H1 (cell line): ENCODE results near the gene CNGB1. TPM values are rescaled to one million over a fixed set of nuclear protein-coding genes. Genes with fewer than 3 reads are reported as not detected.

ENCODE experiments used
- CTCF ChIA-PET: fragments of 300-600 bp; sonication (Branson Sonifier 250); formaldehyde crosslinking; loops from one replicate; lab custom pipeline; 2021; ENCODE audit not compliant: partially characterized antibody; lab: Charles Lee
- POLR2A ChIA-PET: fragments of 300-600 bp; sonication (Branson Sonifier 250); formaldehyde crosslinking; loops from one replicate; lab custom pipeline; 2021; ENCODE audit warnings: inconsistent platforms; ENCODE audit not compliant: partially characterized antibody; lab: Charles Lee
- DNase-seq, 2 experiments: peaks; one replicate each; pipeline versions ENCODE4 v3.0.0 to v3.0.0-alpha.2; 2010 to 2022; ENCODE audit warnings: low spot score in 2 of 2, low read depth in 1 of 2, mixed read lengths in 1 of 2
- FAIRE-seq: peaks from 2 replicates; lab custom pipeline; 2011; peaks lifted over from hg19 to GRCh38; lab: Jason Lieb, UNC
- H2AFZ ChIP-seq: 2 replicates; pipeline ENCODE4 v1.8.1; 2012; ENCODE audit warnings: low read length, inconsistent platforms
- H2AK5ac ChIP-seq: 2 replicates; pipeline ENCODE4 v1.6.1; 2013; ENCODE audit warnings: low read depth, low read length
- H2BK120ac ChIP-seq: replicated peaks from 2 replicates; pipeline ENCODE3; 2013; ENCODE audit warnings: low read depth, low read length, inconsistent platforms
- H2BK12ac ChIP-seq: 2 replicates; pipeline ENCODE4 v1.6.1; 2013; ENCODE audit warnings: low read depth, low read length
- H2BK15ac ChIP-seq: 2 replicates; pipeline ENCODE4 v1.6.1; 2013; ENCODE audit warnings: low read length
- H2BK20ac ChIP-seq: 2 replicates; pipeline ENCODE4 v1.6.1; 2013; ENCODE audit warnings: low read length
- H2BK5ac ChIP-seq: 2 replicates; pipeline ENCODE4 v1.6.1; 2013; ENCODE audit warnings: low read depth, low read length
- H3K14ac ChIP-seq: 2 replicates; pipeline ENCODE4 v1.6.1; 2013; ENCODE audit warnings: inconsistent platforms; ENCODE audit not compliant: insufficient read length
- H3K18ac ChIP-seq: 2 replicates; pipeline ENCODE4 v1.6.1; 2013; ENCODE audit warnings: low read length; ENCODE audit errors: extremely low read depth
- H3K23ac ChIP-seq: 2 replicates; pipeline ENCODE4 v1.6.1; 2013; ENCODE audit warnings: inconsistent platforms; ENCODE audit not compliant: insufficient read length
- H3K23me2 ChIP-seq: 2 replicates; pipeline ENCODE4 v1.6.1; 2013; ENCODE audit warnings: low read depth, low read length
- H3K27ac ChIP-seq: 2 replicates; pipeline ENCODE4 v1.6.1; 2011; ENCODE audit warnings: low read depth, low read length, inconsistent platforms
- H3K27me3 ChIP-seq, 4 experiments: replicated peaks in 1 of 4; 1 replicate in 1 of 4; 2 replicates in 3 of 4; pipeline versions ENCODE4 v1.6.1 to v1.8.1; 2011 to 2013; ENCODE audit warnings: low read length in 3 of 4, mild to moderate bottlenecking in 3 of 4, inconsistent platforms in 2 of 4, mixed read lengths in 2 of 4, moderate library complexity in 1 of 4; ENCODE audit not compliant: control insufficient read depth in 3 of 4, insufficient read depth in 3 of 4; ENCODE audit errors: extremely low read depth in 1 of 4
- H3K36me3 ChIP-seq, 4 experiments: 2 replicates each; pipeline versions ENCODE4 v1.6.1 to v1.8.1; 2011 to 2013; ENCODE audit warnings: mild to moderate bottlenecking in 4 of 4, low read length in 3 of 4, moderate library complexity in 2 of 4, control low read depth in 1 of 4, inconsistent platforms in 1 of 4; ENCODE audit not compliant: insufficient read depth in 4 of 4, control insufficient read depth in 2 of 4
- H3K4ac ChIP-seq: replicated peaks from 2 replicates; pipeline ENCODE3; 2013; ENCODE audit warnings: low read length, low read depth, mixed read lengths, inconsistent platforms; ENCODE audit not compliant: insufficient read length
- H3K4me1 ChIP-seq, 4 experiments: replicated peaks in 1 of 4; 1 replicate in 1 of 4; 2 replicates in 3 of 4; pipeline versions ENCODE4 v1.6.1 to v1.8.1; 2011 to 2013; ENCODE audit warnings: low read length in 3 of 4, inconsistent platforms in 2 of 4, mixed read lengths in 1 of 4; ENCODE audit not compliant: insufficient read depth in 4 of 4, control insufficient read depth in 3 of 4
- H3K4me2 ChIP-seq, 2 experiments: 2 replicates each; pipeline versions ENCODE4 v1.6.1 to v1.8.1; 2011 to 2013; ENCODE audit warnings: low read depth in 2 of 2, low read length in 2 of 2, control low read depth in 1 of 2, inconsistent platforms in 1 of 2, mild to moderate bottlenecking in 1 of 2; ENCODE audit not compliant: insufficient read depth in 1 of 2
- H3K4me3 ChIP-seq, 4 experiments: fragments of 200-600, 300-600 bp in 1 of 4; sonication (generic), shearing (Covaris generic), sonication (Bioruptor Twin) in 1 of 4; 2 replicates each; pipeline versions ENCODE4 v1.5.1 to v1.8.1; 2011 to 2016; ENCODE audit warnings: low read length in 4 of 4, low read depth in 3 of 4, control low read depth in 2 of 4, inconsistent platforms in 2 of 4, mild to moderate bottlenecking in 2 of 4, mixed read lengths in 1 of 4, moderate library complexity in 1 of 4; ENCODE audit not compliant: insufficient read depth in 2 of 4; ENCODE audit errors: extremely low read depth in 1 of 4
- H3K56ac ChIP-seq: replicated peaks from 2 replicates; pipeline ENCODE3; 2013; ENCODE audit warnings: low read depth, mild to moderate bottlenecking, mixed read lengths, low read length, inconsistent platforms; ENCODE audit not compliant: insufficient read length
- H3K79me1 ChIP-seq: 2 replicates; pipeline ENCODE4 v1.6.1; 2013; ENCODE audit warnings: low read depth, low read length, control low read depth
- H3K79me2 ChIP-seq, 2 experiments: 2 replicates each; pipeline versions ENCODE4 v1.6.1 to v1.8.1; 2012 to 2013; ENCODE audit warnings: low read length in 2 of 2, mild to moderate bottlenecking in 2 of 2, inconsistent platforms in 1 of 2; ENCODE audit not compliant: insufficient read depth in 2 of 2, control insufficient read depth in 1 of 2
- H3K9ac ChIP-seq, 4 experiments: replicated peaks in 1 of 4; 1 replicate in 1 of 4; 2 replicates in 3 of 4; pipeline versions ENCODE4 v1.6.1 to v1.8.1; 2011 to 2013; ENCODE audit warnings: low read depth in 3 of 4, low read length in 3 of 4, control low read depth in 2 of 4, mild to moderate bottlenecking in 2 of 4, moderate library complexity in 2 of 4, inconsistent platforms in 1 of 4; ENCODE audit errors: extremely low read depth in 1 of 4
- H3K9me3 ChIP-seq, 2 experiments: 2 replicates each; pipeline versions ENCODE4 v1.6.1 to v1.8.1; 2012 to 2013; ENCODE audit warnings: mild to moderate bottlenecking in 2 of 2, moderate library complexity in 2 of 2, control low read depth in 1 of 2, inconsistent platforms in 1 of 2, low read depth in 1 of 2, low read length in 1 of 2, mixed read lengths in 1 of 2; ENCODE audit not compliant: insufficient read depth in 2 of 2
- H4K20me1 ChIP-seq, 2 experiments: replicated peaks in 1 of 2; 2 replicates each; pipeline versions ENCODE3 to v1.8.1; 2011 to 2013; ENCODE audit warnings: inconsistent platforms in 2 of 2, low read length in 2 of 2, mild to moderate bottlenecking in 1 of 2; ENCODE audit not compliant: insufficient read depth in 2 of 2, control insufficient read depth in 1 of 2
- H4K5ac ChIP-seq: 2 replicates; pipeline ENCODE4 v1.6.1; 2013; ENCODE audit warnings: low read length, low read depth, mixed read lengths, inconsistent platforms; ENCODE audit not compliant: insufficient read length
- H4K8ac ChIP-seq: 2 replicates; pipeline ENCODE4 v1.8.0; 2013; ENCODE audit warnings: mild to moderate bottlenecking, moderate library complexity, low read length, inconsistent platforms; ENCODE audit not compliant: insufficient read depth; ENCODE audit errors: extremely low read depth
- H4K91ac ChIP-seq: replicated peaks from 2 replicates; pipeline ENCODE3; 2013; ENCODE audit warnings: low read length, mixed read lengths, inconsistent platforms; ENCODE audit not compliant: insufficient read length
- NANOG ChIP-seq: IDR thresholded peaks from 2 replicates; pipeline ENCODE4 v1.6.1; 2011; ENCODE audit warnings: low read length, low read depth, mild to moderate bottlenecking, inconsistent platforms; ENCODE audit not compliant: insufficient read depth, poor library complexity, severe bottlenecking
- SRF ChIP-seq: IDR thresholded peaks from 2 replicates; pipeline ENCODE4 v1.6.1; 2011; ENCODE audit warnings: mild to moderate bottlenecking, low read depth, low read length, moderate library complexity
- TAF1 ChIP-seq: IDR thresholded peaks from 2 replicates; pipeline ENCODE4 v1.6.1; 2011; ENCODE audit warnings: mild to moderate bottlenecking, low read depth, low read length
- TBP ChIP-seq: IDR thresholded peaks from 2 replicates; pipeline ENCODE4 v1.6.1; 2011; ENCODE audit warnings: low read depth, low read length, improper control_type of control experiment
- WGBS, 2 experiments: shearing (Covaris generic) in 1 of 2; methylation state at CpG; one replicate each; pipeline versions ENCODE4 v1.1.6 to v1.1.7; 2013 to 2015; ENCODE audit warnings: low lambda C conversion rate in 2 of 2, mixed read lengths in 2 of 2, inconsistent platforms in 1 of 2, low coverage in 1 of 2, missing lambda C conversion rate in 1 of 2; ENCODE audit not compliant: insufficient replicate concordance in 2 of 2, insufficient coverage in 1 of 2, insufficient read length in 1 of 2; ENCODE audit errors: extremely low coverage in 1 of 2, missing lambda C conversion rate in 1 of 2; 5-methylcytosine and 5-hydroxymethylcytosine counted together
- polyA plus RNA-seq, 7 experiments: library from polyadenylated mRNA; depleted of rRNA in 3 of 7; stranded (reverse) in 5 of 7; unstranded in 2 of 7; fragments of >200 nt in 5 of 7; fragments of 200-250 nt in 2 of 7; gene quantifications; 1 replicate in 5 of 7; 2 replicates in 1 of 7; 4 replicates in 1 of 7; pipeline versions ENCODE4 v1.2.1 to v1.2.3, GENCODE V29; 2011 to 2013; ENCODE audit warnings: missing spikeins in 2 of 7, mixed read lengths in 2 of 7
- total RNA-seq: library from RNA; stranded (reverse); fragmentation: NEBNext Ultra II Directional; extraction: Animal tissue kit (Norgen Biotek cat#: 25700); gene quantifications from 2 replicates; pipeline ENCODE4 v1.2.1, GENCODE V29; 2021
- TF ChIP-seq, protein P1 (sequence below): IDR thresholded peaks from 2 replicates; pipeline ENCODE4 v1.6.1; 2012; ENCODE audit warnings: inconsistent platforms
- TF ChIP-seq, protein P2 (sequence below): IDR thresholded peaks from 2 replicates; pipeline ENCODE4 v1.6.1; 2011; ENCODE audit warnings: low read depth, mild to moderate bottlenecking, low read length; ENCODE audit not compliant: insufficient read depth
- TF ChIP-seq, protein P3 (sequence below): IDR thresholded peaks from 2 replicates; pipeline ENCODE4 v1.6.1; 2011; ENCODE audit warnings: low read length, improper control_type of control experiment
- TF ChIP-seq, protein P4 (sequence below), 3 experiments: IDR thresholded peaks; 1 replicate in 2 of 3; 2 replicates in 1 of 3; pipeline versions ENCODE4 v1.5.1 to v1.6.1; 2011; ENCODE audit warnings: low read length in 3 of 3, mild to moderate bottlenecking in 3 of 3, inconsistent platforms in 2 of 3, low read depth in 1 of 3, moderate library complexity in 1 of 3; ENCODE audit not compliant: insufficient read depth in 1 of 3; ENCODE audit errors: control extremely low read depth in 1 of 3

Gene CNGB1
- total and polyA plus RNA-seq, 2 of the 8 experiments (the other 6 are each of a cell fraction or from before 2014, with no cell fraction given): not detected

DNA sequence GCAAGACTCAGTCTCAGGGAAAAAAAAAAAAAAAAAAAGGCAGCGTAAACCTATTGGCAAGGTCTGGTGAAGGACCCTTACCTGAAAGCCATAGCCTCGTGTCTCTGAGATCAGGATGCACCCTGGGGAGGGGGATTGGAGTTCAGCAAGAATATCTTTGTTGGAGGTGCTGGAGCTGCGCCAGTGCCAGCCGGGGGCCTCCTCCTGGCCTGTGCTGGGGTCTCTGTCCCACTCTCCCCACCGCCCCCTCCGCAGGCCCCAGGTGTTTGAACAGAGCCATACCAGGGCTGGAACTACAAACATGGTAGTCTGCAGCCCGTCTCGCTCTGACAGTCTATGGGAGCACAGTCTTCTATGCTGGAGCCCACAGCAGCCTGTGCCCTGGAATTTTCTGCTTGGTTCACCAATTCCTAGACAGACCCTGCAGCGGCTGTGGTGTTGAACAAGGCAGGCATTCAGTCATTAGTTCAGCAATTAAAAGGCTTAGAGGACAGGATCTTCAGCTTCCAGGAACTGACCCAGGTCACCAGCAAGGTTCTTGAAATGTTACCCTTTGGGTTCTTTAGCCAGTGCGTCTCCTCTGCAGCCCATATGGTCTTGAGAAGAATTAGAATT lies 126.4 kb downstream of the CNGB1 start:
- no peak for FAIRE-seq
- no peaks in the 10 kb centered on the region for H4K20me1 ChIP-seq
- TF ChIP-seq SRF (no peak), NANOG (no peak), TAF1 (no peak), TBP (no peak)
- TF ChIP-seq, protein P1, sequence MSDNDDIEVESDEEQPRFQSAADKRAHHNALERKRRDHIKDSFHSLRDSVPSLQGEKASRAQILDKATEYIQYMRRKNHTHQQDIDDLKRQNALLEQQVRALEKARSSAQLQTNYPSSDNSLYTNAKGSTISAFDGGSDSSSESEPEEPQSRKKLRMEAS: no peak
- TF ChIP-seq, protein P2, sequence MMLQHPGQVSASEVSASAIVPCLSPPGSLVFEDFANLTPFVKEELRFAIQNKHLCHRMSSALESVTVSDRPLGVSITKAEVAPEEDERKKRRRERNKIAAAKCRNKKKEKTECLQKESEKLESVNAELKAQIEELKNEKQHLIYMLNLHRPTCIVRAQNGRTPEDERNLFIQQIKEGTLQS: no peak
- TF ChIP-seq, protein P3, sequence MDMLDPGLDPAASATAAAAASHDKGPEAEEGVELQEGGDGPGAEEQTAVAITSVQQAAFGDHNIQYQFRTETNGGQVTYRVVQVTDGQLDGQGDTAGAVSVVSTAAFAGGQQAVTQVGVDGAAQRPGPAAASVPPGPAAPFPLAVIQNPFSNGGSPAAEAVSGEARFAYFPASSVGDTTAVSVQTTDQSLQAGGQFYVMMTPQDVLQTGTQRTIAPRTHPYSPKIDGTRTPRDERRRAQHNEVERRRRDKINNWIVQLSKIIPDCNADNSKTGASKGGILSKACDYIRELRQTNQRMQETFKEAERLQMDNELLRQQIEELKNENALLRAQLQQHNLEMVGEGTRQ: no peak
- TF ChIP-seq, protein P4, sequence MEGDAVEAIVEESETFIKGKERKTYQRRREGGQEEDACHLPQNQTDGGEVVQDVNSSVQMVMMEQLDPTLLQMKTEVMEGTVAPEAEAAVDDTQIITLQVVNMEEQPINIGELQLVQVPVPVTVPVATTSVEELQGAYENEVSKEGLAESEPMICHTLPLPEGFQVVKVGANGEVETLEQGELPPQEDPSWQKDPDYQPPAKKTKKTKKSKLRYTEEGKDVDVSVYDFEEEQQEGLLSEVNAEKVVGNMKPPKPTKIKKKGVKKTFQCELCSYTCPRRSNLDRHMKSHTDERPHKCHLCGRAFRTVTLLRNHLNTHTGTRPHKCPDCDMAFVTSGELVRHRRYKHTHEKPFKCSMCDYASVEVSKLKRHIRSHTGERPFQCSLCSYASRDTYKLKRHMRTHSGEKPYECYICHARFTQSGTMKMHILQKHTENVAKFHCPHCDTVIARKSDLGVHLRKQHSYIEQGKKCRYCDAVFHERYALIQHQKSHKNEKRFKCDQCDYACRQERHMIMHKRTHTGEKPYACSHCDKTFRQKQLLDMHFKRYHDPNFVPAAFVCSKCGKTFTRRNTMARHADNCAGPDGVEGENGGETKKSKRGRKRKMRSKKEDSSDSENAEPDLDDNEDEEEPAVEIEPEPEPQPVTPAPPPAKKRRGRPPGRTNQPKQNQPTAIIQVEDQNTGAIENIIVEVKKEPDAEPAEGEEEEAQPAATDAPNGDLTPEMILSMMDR (IDR thresholded peaks at IDR 0.05; ENCODE audit: control extremely low read depth in 1 of 3, insufficient read depth in 1 of 3, low read depth in 1 of 3, low read length in 3 of 3): no peak

More for the DNA sequence above, 126.4 kb downstream of the CNGB1 start:
- Histone ChIP-seq H3K23me2 (no peaks in the 10 kb centered on the region), H3K79me1 (no peaks in the 10 kb centered on the region), H4K5ac (no peak overlapping the region), H2BK5ac (no peak overlapping the region), H3K27me3 (0 out of 7 replicates have a peak, but pooled peaks cover 0 to 1% (median 0%) of the 10 kb centered on the region in 4 experiments), H3K36me3 (no peaks in the 10 kb centered on the region), H3K4me2 (no peak overlapping the region), H2AFZ (no peak overlapping the region), H3K18ac (no peak overlapping the region), H2AK5ac (no peak overlapping the region), H4K91ac (no peak overlapping the region), H2BK20ac (no peak overlapping the region), H3K9ac (no peak overlapping the region), H2BK12ac (0 out of 2 replicates have a peak overlapping the region, but pooled peaks have one; percentile 4), H3K4ac (no peak overlapping the region), H3K4me1 (peaks cover 2 to 16% (median 9%) of the 10 kb centered on the region in 4 experiments; a peak in 5 of 7 replicates), H2BK15ac (no peak overlapping the region), H3K79me2 (no peaks in the 10 kb centered on the region), H3K27ac (no peak overlapping the region), H3K56ac (no peak overlapping the region), H3K4me3 (no peak overlapping the region), H3K14ac (no peak overlapping the region), H2BK120ac (no peak overlapping the region), H3K23ac (no peak overlapping the region), H4K8ac (no peak overlapping the region), H3K9me3 (no peaks in the 10 kb centered on the region)
- ChIA-PET POLR2A (interaction anchor here (1.5 kb wide), 1 partner anchor 8 kb away, joined by 4 read pairs; no protein-coding TSS in a partner anchor), CTCF (interaction anchor here (1.1 to 1.4 kb wide), 2 partner anchors 18 to 26 kb away, joined by 3 to 5 read pairs; no protein-coding TSS in a partner anchor)
- 92% methylated on average over 9 of the region's 10 CpGs; no CpG with 5 or more reads in 1 of the 2 experiments for WGBS, 2 experiments
- DNase-seq: no peak
